ENCODE measurements around the gene INSYN2B. TPM values are rescaled to one million over a fixed set of nuclear protein-coding genes. Genes with fewer than 3 reads are reported as not detected.

The INSYN2B gene
- total and polyA plus RNA-seq, 11 donors: 0.12 to 0.59 (median 0.17) TPM; not detected in 6

GRCh38 chr5:169870211-169870610 is 110.1 kb downstream of the INSYN2B start:
- intact Hi-C loops (cut with DNase I): no loop called here
- Histone ChIP-seq H3K36me3 (peaks cover 0 to 5% (median 0%) of the 10 kb centered on the region in 9 donors), H3K27ac (no peak overlapping the region), H3K9me3 (no peaks in the 10 kb centered on the region), H3K4me1 (peaks cover 0 to 29% (median 0%) of the 10 kb centered on the region in 12 donors), H3K27me3 (no peaks in the 10 kb centered on the region), H3K4me3 (no peak overlapping the region)
- TF ChIP-seq POLR2A (IDR thresholded peaks at IDR 0.05) (no peak), CTCF (IDR thresholded peaks at IDR 0.05) (no peak)
- 60 to 66% (median 64%) methylated on average over 2 of the region's 2 CpGs for WGBS, 4 donors
- ATAC-seq: no peak
- no peak for DNase-seq

GRCh38 chr5:169869066-169869465 is 111.2 kb downstream of the INSYN2B start:
- ATAC-seq (no peak), DNase-seq (no peak)
- TF ChIP-seq POLR2A (IDR thresholded peaks at IDR 0.05): no peak
- no peak for TF ChIP-seq CTCF (IDR thresholded peaks at IDR 0.05)
- no peak overlapping the region for H3K4me3 ChIP-seq
- no peaks in the 10 kb centered on the region for H3K27me3 ChIP-seq
- WGBS, 4 donors: 91 to 95% (median 93%) methylated on average over 3 of the region's 3 CpGs
- intact Hi-C loops (cut with DNase I): no loop called here
- H3K27ac ChIP-seq: no peak overlapping the region
- H3K36me3 ChIP-seq: peaks cover 0 to 5% (median 0%) of the 10 kb centered on the region in 9 donors
- H3K4me1 ChIP-seq: peaks cover 0 to 18% (median 0%) of the 10 kb centered on the region in 12 donors
- H3K9me3 ChIP-seq: no peaks in the 10 kb centered on the region

- ATAC-seq (no peak), DNase-seq (no peak)
- H3K4me1 ChIP-seq: peaks cover 0 to 4% (median 0%) of the 10 kb centered on the region in 12 donors
- H3K27ac ChIP-seq: no peak overlapping the region
- H3K36me3 ChIP-seq: peaks cover 0 to 5% (median 0%) of the 10 kb centered on the region in 9 donors
- no peak overlapping the region for H3K4me3 ChIP-seq
- 90 to 94% (median 92%) methylated on average over 2 of the region's 2 CpGs for WGBS, 4 donors
- H3K27me3 ChIP-seq: no peaks in the 10 kb centered on the region
- TF ChIP-seq POLR2A (IDR thresholded peaks at IDR 0.05): no peak
- no peak for TF ChIP-seq CTCF (IDR thresholded peaks at IDR 0.05)
- no peaks in the 10 kb centered on the region for H3K9me3 ChIP-seq
- intact Hi-C loops (cut with DNase I): no loop called here
These were observed 112.9 kb downstream of the INSYN2B start for GRCh38 chr5:169867347-169867746.

- ATAC-seq: no peak
- intact Hi-C loops (cut with DNase I): no loop called here
- TF ChIP-seq CTCF (IDR thresholded peaks at IDR 0.05) (no peak), POLR2A (IDR thresholded peaks at IDR 0.05) (no peak)
- Histone ChIP-seq H3K27me3 (no peaks in the 10 kb centered on the region), H3K4me3 (no peak overlapping the region), H3K27ac (no peak overlapping the region), H3K4me1 (no peaks in the 10 kb centered on the region), H3K9me3 (no peaks in the 10 kb centered on the region), H3K36me3 (peaks cover 0 to 5% (median 0%) of the 10 kb centered on the region in 9 donors)
- WGBS, 4 donors: 74 to 85% (median 79%) methylated on average over 1 of the region's 1 CpG
- DNase-seq: no peak
These were observed 115.8 kb downstream of the INSYN2B start for GRCh38 chr5:169864483-169864882.

Data from heart left ventricle (tissue), 16 donors.